ENCODE measurements around the gene SLIT3.
"Not testable (repeated sequence)": the region's sequence is repeated elsewhere in the genome, so short reads cannot be mapped to it uniquely, and the experiment has no call there.

GRCh38 chr5:168638846-168639245 lies 662.1 kb downstream of the SLIT3 start:
- not testable (repeated sequence) for TF ChIP-seq CTCF (IDR thresholded peaks at IDR 0.05; ENCODE audit: insufficient read depth, low read length, poor library complexity, severe bottlenecking); EZH2phosphoT487 (conservative IDR thresholded peaks at IDR 0.05; ENCODE audit: low read length)

Data from SU-DHL-6 (cell line).